NCI-H1417 treated with DMSO at 0.1 percent for 48 hours (cell line): Measurements from ENCODE around the gene XAGE2.
"Not testable (repeated sequence)": the region's sequence is repeated elsewhere in the genome, so short reads cannot be mapped to it uniquely, and the experiment has no call there.

Experiments
- DNase-seq: peaks from one replicate; lab custom pipeline; 2025; lab: John Stamatoyannopoulos, UW

The XAGE2 gene, protein sequence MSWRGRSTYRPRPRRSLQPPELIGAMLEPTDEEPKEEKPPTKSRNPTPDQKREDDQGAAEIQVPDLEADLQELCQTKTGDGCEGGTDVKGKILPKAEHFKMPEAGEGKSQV

GRCh38 chrX:52368368-52369055, at the start of gene XAGE2:
XAGE2 (plus strand) TSS chrX:52369021; CDS start chrX:52370015, 994 bp downstream.
- DNase-seq: no peak

DNA sequence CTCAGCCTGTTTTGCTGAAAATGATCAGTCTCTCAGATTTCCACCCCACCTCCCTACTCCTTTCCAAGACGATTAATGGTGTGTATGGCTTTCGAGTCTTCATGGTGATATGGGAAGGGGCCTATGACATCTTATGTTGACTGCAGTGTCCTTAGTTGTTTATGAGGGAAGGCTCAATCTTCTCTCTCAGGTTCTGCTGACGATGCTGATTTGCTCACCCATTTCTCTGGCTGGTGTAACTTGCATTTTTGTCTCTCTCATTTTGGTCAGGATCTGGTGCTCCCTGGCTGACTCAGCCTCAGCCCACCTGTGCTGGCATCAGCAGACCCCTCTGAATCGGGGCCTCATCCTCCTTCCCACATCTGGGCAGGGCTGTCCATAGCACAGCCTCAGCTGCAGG, 31.4 kb upstream of the XAGE2 start:
- DNase-seq: no peak

- DNase-seq: no peak
These were observed 27.3 kb upstream of the XAGE2 start for GRCh38 chrX:52341493-52341892.

- not testable (repeated sequence) for DNase-seq
These were observed 25.7 kb upstream of the XAGE2 start for GRCh38 chrX:52343131-52343530.

DNA sequence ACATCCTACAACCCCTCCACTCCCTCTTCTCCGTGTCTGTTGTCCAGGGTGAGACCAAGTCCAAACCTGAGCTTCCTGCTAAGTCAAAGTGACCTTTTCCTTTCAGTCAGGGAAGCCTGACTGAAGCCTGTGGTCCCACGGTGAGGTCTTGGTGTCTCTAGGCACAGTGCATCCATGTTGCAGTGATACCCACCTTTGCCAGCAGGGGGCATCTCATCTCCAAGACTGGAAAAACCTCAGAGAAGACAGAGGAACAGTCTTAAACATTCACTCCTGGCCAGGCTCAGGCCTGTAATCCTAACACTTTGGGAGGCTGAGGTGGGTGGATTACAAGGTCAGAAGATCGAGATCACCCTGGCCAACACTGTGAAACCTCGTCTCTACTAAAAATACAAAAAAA, 23.4 kb upstream of the XAGE2 start:
- DNase-seq: not testable (repeated sequence)

DNA sequence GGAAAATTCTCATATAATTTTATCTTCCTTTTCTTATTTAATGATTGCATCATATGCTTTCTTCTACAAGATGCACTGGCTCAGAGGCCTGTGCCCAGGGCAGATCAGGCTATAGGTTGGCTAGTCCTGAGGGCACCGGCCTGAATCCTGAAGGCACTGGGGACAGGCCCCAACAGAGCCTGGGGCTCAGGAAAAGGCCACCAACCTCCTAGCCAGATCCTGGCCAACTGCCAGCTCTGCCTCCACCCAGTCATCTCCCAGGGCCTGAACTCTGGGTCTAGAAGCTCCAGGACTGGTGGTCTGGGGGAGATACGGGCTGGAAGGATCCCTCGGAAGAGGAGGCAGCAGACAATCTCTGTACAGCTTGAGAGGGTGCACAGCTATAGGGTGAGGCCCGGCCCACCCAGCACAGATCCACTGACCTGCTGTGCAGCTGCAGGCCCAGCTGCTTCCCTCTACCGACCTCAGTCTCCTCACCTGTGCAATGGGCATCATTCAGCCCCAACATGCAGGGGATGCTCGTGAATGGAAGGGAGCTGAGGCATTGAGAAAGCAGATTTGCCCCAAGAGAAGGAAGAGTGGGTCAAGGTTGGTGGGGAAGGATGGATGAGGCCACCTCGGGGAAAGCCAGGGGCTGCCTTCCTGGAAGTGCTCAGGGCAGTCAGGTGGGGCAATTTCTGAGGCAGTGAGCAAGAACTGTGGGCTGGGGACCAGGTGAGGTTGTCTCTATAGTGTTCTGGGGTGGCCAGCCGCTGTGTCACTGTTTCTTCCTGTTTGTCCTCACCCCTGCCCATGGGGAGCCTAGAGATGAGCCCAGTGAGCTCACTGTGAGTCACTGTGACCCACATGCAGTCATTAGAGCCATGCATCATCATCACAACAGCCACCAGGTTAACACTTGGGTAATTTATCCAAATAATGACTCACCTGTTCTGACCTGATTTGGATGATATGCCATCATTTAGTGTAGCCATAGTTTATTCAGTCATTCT, 22.4 kb upstream of the XAGE2 start:
- no peak for DNase-seq

DNA sequence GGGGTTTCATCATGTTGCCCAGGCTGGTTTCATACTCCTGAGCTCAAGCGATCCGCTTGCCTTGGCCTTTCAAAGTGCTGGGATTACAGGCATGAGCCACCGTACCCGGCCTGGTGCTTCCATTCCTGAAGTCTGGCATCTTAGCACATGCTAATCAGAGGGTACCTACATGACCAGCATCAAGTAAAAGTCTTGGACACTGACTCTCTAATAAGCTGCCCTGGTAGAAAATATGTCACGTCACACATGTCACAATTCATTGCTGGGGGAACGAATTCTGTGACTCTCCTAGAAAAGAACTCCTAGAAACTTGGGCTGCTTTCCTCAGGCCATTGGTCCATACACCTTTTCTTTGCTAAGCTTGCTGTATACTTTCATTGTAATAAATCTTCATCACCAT, 19.1 kb upstream of the XAGE2 start:
- no peak for DNase-seq

- no peak for DNase-seq
These were observed 16.3 kb upstream of the XAGE2 start for GRCh38 chrX:52352551-52352950.

GRCh38 chrX:52353838-52354237, 15.0 kb upstream of the XAGE2 start:
- no peak for DNase-seq

DNA sequence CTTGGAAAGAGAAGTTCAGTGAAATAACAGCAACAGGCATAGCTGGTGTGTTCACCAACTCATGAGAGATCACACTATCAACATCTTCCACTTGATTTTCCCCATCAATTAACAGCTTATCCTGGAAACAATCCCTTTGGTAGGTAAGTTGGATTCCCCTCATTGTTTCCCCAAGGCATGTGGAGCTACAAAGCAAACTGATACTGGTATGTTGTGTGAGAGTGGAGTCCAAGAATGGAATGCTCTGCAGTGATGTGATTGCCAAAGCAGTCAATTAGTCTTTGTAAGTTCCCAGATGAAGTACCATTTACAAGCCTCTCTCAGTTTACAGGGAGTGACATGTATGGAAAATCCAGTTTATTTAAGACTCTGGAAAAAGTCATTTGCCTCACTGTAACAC, 13.7 kb upstream of the XAGE2 start:
- no peak for DNase-seq

- DNase-seq: no peak
These were observed 9.1 kb upstream of the XAGE2 start for GRCh38 chrX:52359614-52360232.

GRCh38 chrX:52361941-52362340, 6.9 kb upstream of the XAGE2 start:
- DNase-seq: no peak

- DNase-seq: no peak
These were observed 5.5 kb upstream of the XAGE2 start for GRCh38 chrX:52363247-52363883.

GRCh38 chrX:52378870-52379269, 10.0 kb downstream of the XAGE2 start:
- no peak for DNase-seq

- no peak for DNase-seq
These were observed 12.2 kb downstream of the XAGE2 start for GRCh38 chrX:52380993-52381392.

DNA sequence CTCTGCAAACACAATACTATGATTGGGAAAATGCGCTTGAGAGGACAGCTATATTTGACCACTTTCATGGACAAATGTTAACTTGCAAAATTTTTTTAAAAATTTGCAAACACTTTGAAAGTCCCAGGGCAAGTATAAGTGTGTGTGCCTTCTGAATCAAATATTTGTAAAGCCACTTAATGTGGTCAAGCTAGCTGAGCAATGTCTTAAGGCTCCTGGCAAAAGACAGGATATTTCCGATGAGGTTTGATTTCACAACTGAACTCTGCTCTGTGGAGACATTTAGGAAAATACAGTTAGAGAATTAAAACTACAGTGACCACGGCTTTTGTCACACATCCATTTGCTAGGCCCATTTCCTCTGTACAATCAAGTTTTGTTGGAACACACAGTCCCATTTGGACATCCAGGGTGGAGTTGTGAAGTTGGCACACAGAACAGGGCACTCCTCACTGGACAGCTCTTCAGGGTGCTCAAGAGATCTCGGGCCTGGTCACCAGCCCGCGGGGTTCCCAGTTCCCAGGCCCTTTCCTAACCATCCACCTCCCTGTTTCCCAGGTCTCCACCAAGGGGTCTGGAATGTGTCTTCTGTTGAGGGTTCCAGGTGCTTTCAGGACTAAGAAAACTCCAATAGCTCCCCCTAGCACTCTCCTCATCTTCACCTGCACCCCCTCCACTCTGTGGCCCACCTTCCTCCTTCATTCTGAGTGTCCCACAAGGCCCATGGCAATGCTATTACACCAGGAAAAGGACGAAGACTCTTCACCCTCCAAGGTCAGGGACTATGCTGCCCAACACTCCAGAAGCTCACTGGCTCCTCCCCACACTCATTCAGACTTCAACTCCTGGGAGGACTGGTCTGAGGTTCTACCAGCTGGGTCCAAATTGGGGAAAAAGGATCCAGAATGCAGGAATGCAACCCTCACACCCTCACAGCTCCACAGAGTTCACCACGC, 41.9 kb downstream of the XAGE2 start:
- DNase-seq: no peak

GRCh38 chrX:52415304-52415703, 46.5 kb downstream of the XAGE2 start:
- DNase-seq: no peak

- DNase-seq: no peak
These were observed 48.0 kb downstream of the XAGE2 start for GRCh38 chrX:52416816-52417215.

DNA sequence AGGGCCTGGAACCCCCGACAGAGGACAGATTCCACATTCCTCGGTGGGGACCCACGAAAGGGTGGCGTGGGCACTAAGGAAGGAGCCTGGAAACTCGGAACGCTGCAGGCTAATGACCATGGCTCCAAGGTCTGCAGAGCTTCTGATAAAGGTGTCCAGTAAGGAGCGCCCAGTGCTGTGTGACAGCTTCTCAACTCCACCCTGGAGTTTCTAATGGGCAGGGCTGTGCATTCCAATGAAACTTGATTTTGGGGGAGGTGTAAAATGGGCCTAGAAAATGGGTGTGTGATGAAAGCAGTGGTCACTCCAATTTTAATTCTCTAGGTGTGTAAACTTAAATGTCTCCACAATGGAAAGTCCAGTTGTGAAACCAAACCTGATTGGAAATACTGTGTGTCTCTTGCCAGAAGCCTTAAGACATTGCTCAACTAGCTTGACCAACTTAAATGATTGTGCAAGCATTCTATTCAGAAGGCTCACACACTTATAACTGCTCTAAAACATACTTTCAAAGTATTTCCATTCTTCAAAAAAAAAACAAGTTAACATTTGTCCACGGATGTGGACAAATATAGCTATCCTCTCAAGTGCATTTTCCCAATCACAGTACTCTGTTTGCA, 52.1 kb downstream of the XAGE2 start:
- DNase-seq: no peak

GRCh38 chrX:52422884-52423283, 54.1 kb downstream of the XAGE2 start:
- DNase-seq: no peak
